Muscle of back (tissue), 11 donors: ENCODE measurements around the gene ABLIM3. TPM values are rescaled to one million over a fixed set of nuclear protein-coding genes. Genes with fewer than 3 reads are reported as not detected.

Experiments
- DNase-seq, 3 donors: peaks; one replicate each; pipeline versions ENCODE4 v3.0.0 to v3.0.0-alpha.2; 2013
- polyA plus RNA-seq, 10 donors: library from polyadenylated mRNA; unstranded; fragments of 120-200 nt; gene quantifications; one replicate each; pipeline ENCODE4 v1.2.1, GENCODE V29; 2013; ENCODE audit not compliant: insufficient read length in 10 of 10

Gene ABLIM3
- polyA plus RNA-seq, 10 donors: 57.2 to 111 (median 84.3) TPM

DNA sequence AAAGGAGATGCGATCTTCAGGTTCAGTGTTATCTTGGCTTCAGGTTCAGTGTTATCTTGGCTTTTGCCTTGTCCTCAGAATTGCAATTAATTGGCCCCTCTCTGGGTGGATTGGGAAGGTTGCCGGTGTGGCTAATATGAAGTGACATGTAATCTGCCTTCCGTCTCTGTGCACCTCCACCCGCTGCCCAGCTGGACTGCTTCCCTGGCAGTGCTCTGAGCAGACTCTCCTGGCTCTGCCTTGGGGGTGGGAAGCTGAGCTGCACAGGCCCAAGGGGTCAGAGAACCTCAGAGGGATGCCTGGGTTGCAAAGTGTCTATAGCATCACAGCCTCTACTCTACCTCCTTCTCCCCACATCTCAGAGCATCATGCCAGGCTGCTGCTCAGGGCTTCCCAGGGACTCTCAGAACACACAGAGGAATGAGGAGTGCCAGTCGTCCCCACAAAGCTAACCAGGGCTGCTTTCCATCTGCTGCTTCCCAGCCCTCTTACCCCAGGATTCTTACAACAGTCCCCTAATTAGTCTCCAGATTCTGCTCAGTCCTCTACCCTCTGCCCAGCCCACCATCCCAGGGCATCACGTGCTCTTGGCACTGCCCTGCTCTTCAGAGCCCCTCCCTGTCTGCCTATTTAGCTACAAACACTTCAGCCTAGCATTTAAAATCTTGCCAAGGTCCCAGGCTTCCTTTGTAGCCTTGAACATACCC is 76.0 kb downstream of the ABLIM3 start:
- no peak for DNase-seq

DNA sequence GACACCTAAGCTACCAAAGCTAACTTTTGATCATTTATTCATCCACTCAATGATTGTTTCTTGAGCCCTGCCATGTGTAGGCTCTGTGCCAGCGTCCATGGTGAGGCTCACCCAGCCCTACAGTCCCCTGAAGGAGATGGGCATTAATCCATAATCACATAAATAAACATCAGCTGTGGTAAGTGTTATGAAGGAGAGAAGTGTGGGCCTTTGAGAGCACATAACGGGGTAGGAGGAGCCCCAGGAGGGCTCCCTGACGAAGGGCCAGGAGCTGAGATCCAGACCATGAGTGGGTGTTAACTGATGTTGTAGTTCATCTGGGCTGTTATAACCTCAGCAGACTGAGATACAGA is 76.5 kb downstream of the ABLIM3 start:
- DNase-seq: no peak

DNA sequence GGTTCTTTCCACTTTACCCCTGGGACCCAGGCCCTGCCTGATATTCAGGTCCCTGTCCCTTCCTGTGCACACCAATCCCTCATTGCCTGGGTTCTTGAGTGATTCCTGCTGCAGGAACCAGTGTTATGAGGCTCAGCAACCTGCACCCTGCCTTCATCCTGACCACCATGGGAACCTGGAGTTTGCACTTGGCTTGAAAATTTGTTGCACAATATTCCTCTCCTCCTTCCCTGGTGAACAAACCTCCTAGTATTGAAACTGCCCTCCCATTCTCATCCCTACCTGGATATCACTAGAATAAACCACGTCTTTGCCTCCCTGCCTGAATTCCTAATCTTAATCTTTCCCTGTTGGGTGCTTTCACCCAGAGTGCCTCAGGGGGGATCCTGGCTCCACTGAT is 78.3 kb downstream of the ABLIM3 start:
- DNase-seq: no peak

DNA sequence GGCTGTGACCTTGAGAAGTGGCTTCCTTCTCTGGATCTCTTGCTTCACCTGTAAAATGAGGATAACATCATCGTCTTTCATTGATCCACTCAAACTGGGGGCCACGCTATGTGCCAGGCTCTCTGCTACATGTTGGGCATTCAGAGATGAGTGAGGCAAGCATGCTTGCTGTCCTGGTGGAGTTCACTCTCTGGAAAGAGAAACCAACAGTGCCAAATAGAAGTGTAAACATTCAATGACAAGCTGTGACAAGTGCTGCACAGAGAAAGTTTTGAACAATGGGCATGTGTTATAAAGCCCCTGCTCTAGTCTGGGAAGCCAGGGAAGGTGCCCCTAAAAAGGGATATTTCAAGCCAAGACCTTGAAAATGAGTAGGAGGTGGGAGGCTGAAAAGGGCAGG is 79.5 kb downstream of the ABLIM3 start:
- no peak for DNase-seq

DNA sequence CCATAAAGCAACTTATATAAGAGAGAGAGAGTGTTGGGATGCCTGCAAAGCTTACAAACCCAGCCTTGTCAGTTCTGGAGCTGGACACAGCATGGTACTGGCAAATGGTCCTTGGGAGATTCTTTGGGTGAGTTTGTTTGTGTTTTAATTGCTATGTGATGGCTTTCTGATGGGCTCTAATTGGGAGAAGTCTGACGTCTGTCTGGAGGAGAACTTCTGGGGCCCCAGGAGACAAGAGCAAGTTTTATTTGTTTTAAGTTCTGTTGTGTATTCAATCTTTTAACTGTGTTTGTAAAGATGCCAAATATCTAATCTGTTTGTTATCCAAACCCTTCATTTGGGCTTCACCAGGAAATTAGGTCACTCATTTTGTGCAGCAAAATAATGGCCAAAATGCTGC is 80.0 kb downstream of the ABLIM3 start:
- no peak for DNase-seq

DNA sequence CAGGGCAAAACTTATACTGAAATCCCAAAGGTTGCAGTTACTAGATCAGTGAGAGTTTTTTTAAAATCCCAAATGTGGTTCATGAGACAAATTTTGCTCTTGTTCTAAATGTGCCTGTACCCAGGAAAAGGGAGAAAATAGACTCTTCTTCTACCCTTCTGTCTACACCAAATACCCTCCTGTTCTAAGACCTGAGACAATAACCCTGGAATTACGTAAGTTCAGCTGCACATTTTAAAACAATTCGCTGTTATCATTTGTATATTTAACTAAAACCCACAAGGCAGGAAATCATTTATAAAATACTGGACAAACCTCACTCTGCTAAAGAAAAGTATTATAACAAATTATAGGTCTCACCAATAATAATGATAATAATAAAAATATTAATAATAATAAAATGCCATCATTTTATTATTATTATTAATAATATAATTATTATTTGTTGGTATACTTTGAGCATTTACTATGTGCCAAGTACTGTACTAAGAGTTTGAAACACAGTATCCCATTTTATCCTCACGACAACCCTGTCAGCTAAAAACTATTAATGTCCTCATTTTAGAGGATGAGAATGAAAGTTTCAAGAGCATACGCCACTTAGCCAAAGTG is 80.5 kb downstream of the ABLIM3 start:
- no peak for DNase-seq

DNA sequence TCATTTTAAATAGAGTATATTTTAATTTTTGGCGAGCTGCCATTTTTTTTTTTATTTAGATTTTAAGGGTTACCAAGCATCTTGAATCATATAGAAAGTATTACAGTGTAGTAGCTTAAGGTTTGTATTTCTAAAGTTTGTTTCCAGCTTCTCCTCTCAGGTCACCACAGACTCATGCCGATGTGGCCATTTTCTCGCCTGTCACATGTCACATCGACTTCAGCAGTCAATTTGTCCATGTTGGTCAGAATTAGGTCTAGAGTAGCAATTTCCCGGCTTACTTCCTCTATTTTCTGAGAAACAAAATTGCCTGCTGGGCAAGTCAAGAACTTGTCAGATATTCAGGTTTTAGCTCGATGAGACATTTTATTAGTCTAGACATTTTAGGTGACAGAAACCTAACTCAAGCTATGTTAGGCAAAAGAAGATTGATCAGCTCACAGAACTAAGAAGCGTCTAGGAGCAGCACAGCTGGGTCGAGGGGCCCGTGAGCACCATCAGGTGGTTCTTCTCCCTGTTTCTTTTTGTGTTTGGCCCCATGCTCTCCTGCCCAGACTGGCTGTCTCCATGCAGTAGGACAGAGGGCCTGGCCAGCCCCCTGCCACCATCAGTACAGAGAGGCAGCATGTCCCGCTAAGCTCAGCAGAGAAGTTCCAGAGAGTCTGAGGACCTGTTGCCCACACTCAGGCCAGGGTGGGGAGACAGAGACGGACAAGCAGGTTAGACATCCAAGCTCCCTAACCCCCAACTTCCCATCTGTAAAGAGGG is 82.0 kb downstream of the ABLIM3 start:
- DNase-seq: no peak

DNA sequence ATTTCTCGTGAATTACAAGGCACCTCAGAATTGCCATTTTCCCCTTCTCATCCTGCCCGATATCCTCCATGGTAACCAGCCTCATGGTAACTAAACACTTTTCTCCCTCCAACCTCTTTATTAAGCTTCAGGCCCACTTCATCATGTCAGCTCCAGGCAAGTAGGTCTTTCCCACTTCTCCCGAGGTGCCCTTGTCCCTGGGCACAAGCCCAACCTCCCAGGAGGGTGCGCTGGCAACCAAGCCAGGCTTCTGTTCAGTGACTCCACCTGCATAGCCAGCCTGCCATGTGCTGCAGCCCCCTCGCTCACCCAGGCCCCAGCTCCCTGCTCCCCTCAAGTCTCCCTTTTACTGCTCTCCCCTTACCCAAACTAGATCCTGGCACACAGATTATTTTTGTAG is 83.0 kb downstream of the ABLIM3 start:
- DNase-seq: no peak

DNA sequence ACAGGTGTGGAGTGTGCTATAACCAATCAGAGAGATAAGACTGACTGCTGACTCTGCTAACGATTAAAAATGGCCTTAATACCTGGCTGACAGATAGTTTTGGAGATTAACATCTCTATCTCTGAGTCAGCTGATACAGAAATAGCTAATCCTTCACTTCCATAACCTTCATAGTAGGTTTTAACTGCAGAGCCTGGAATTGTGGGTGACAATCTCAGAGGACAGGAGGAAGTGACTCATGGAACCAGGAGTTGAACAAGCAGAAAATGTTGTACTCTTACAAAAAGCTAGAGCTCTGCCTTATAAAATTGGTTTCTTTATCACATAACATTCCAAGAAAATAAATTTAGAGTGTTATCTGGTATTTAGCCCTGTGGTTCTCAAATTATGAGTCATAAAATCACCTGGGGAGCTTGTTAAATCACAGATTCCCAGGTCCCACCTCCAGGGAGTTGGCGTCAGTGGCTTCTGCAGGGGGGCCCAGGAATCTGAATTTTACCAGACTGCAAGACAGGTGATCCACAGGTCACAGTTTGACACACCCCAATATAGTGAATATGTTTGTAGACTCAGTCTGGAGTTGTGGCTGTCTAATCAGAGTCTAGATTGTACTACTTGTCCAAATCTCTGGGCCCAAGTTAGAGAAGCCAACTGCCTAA is 86.0 kb downstream of the ABLIM3 start:
- no peak for DNase-seq

DNA sequence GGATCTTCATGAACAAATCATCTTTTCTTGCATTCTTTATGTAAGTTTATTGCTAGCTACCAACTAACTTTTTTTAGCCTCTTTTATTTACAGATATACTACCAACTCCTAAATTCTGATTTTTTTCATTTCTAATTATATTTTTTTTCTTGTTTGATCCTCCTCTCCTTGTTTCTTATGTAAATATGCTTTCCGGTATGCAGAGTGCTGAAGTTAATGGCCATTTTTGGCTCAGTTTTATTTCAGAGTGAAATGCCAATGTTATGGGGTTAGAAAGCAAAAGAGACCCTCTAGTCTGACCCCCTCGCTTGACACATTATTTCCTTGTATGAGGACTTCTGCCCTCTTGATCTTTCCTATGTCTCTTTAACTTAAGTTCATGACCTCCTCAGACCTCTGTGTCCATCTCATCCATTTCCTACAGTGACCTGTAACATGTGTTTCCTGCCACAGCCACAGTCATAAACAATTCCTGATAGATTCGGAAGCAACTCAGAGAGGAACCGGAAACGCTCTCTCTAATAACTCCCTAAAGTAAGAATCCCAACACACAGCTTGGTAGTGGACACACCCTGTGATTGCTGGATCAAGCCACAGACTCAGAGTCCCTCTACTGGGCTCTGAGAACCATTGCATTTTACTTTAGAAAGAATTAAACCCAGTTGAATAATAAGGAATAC is 87.5 kb downstream of the ABLIM3 start:
- peak in 2 of 3 donors; percentile 71 to 74 for DNase-seq

DNA sequence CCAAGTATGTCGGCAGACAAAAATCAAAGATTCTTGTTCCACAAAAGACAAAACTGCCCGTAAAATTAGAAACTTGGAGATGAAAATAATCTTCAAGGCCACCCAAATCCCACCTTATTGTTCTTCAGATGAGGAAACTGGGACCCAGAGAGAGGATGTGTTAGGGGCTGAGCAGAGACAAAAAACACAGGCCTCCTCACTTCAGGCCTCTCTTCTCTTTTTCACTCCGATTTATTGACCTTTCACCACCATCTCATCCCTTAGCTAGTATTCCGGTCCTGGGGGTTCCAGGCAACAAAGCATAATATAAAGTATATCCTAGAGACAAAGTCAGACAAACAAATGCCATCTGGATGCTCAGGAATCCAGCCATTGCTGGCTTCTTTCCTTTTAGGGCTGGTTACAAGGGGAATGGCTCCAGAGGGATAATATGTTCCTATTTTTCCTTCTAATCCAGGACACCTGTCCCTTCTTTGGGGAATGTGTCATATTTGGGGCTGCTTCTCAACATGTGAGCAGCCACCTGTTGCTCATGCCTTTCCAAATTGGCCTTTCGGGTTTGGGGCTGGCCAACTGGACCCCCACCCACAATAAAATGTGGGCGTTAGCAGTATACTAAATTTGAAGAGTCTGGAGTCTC is 88.1 kb downstream of the ABLIM3 start:
- DNase-seq: peak in 1 of 3 donors; percentile 45

DNA sequence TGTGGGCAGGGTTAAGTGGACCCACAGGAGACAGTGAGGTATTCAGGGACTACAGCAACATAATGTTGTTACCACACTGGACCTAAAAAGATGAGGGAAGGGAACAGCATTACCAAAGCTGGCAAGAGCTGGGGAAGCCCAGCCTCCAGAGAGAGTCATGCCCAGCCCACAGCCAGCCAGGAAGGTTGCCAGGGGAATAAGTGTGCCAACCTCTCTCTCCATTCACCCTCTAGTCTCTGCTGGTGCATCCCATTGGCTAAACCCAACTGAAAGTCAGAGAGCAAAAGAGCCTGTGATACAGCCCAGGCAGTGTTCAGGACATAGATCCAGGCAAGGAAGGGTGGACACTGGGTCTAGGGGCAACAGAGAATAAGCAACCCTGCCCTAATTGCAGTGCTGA is 94.5 kb downstream of the ABLIM3 start:
- no peak for DNase-seq

DNA sequence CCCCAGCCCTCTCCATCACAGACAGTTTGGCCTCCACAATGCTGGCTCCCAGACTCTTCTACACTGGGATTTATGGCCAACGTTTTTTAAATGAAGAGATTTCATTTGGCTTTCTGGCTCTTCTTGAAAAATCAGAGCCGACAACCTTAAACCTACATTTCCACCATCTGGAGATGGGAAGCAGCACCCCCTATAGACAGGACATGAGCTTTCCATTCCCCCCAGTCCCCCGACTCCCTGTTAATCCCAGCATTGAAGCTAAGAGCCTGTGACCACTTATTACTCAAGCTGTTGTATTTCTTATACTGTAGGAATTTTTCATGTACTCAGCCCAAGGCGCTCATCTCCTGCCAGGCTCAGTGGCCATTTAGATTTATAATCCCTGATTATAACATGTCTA is 96.4 kb downstream of the ABLIM3 start:
- no peak for DNase-seq

DNA sequence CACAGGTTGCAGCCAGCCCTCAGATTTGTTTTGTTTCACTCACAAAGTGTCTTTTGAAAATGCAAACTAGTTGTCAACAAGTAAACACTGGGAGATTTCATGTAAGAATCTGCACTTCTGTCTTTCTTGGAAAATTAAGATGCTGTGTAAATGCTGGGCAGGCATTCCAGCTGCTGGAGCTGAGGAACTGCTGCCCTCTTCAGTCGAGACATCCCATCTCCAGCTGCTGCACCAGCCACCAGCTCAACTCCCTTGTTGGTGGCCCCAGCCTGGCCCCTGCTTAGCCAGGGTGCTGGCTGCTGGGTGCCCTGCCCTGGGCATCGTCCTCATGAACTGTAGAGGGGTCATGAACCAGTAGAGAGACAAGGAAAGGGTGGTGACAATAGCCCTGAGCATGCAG is 97.2 kb downstream of the ABLIM3 start:
- DNase-seq: no peak

DNA sequence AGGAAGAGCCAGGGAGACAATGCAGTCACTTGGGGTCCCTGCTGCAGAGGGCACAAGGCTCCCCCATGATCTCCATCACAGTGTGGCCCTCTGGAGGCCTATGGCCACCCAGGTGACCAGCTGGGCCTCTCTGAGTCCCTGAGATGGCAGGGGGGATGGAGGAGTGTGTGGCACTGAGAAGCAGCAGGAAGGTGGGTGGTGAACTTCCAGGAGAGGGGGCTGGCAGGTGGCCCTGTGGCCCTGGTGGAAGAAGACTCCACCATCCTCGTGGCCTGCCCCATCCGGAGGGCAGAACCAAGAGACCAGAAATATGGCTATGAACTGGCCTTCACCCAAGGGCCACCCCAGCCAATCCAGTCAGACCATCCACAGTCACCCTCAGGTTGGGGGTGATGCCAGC is 98.6 kb downstream of the ABLIM3 start:
- DNase-seq: no peak

DNA sequence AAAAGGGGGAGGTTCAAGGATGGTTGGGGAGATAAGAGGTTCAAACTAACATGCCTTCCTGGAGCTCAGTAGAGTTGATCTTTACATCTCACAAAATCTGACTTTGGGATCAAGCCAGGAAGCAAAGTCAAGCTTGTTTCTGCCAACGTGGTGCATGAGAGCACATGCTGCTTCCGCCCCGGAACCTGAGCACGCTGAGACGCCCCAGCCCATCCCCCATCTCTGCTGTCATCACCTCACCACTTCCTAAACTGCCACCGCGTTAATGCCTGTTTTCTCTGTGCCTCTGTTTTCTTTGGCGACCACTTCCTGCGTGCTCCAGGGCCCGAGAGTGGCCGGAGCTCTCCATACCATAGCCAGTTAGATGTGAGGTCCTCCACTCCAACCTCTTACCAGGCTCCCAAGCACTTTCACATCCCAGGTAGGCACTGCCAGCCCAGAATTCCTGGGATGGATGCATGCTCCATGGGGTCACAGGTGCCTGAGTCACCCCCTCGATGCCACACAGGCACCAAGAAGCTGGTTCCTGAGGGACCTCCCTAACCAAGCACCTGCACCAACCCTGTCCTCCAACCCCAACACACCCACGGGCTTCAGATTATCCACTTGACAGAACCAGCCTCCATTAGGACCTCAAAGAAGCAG is 99.2 kb downstream of the ABLIM3 start:
- DNase-seq: peak in 1 of 3 donors; percentile 21

DNA sequence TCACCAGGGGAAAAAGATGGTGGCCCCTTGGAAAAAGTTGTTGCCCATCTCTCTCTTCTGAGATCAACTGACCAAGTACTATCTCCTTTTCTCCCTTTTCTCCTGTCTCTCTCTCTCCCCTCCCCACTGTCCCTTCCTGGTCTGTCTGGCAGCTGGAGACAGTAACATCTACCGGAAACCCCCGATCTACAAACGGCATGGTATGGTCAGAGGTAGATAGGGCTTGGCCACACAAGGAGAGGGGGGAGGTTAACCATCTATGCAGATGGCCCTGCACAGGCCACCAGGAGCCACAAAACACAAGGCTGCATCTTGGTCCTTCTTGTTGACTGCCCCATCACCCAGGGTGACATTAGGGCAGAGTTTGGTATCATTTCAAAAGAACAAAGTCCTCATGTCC is 101.0 kb downstream of the ABLIM3 start:
- no peak for DNase-seq

DNA sequence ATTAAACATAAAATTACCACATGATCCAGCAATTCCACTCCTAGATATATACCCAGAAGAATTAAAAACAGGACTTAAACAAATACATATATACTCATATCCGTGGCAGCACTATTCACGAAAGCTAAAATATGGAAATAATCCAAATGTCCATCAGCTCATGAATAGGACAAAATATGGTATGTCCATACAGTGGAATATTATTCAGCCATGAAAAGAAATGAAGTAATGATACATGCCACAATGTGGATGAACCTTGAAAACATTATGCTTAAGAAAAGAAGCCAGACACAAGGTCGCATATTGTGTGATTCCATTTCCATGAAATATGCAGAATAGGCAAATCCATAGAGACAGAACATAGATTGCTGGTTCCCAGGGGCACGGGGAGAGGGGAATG is 105.6 kb downstream of the ABLIM3 start:
- DNase-seq: no peak

DNA sequence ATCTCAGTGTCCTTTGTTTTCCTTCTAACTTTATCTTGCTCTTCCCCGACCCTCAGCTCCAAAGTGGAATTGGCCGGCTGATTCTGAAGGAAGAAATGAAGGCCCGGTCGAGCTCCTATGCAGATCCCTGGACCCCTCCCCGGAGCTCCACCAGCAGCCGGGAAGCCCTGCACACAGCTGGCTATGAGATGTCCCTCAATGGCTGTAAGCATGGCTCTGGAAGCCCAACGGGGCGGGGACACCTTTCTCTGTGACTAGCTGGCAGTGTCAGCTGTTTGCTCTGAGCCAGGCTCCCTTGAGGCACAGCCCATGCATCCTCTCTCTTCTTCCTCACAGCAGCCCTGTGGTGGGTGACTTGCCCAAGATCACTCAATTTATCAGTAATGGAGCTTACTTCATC is 106.4 kb downstream of the ABLIM3 start:
- DNase-seq: no peak

DNA sequence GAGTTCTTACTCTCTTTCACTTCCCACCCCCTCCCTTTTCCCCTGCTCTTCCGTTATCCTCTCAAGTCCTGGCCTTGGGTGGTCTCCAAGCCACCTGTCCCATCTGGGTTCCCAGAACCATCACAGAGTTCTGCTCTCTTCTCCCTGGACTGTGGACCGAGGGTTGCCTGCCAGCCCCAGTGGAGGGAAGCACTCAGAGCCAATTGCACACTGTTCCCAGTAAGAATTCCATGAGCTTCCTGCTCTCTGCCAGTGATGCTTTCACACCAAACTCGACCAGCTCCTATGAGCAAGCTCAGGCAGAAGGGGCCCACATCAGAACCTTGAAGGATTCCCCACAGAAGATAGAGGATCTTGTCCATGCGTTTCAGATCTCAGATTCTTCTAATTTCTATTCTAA is 110.3 kb downstream of the ABLIM3 start:
- DNase-seq: no peak

DNA sequence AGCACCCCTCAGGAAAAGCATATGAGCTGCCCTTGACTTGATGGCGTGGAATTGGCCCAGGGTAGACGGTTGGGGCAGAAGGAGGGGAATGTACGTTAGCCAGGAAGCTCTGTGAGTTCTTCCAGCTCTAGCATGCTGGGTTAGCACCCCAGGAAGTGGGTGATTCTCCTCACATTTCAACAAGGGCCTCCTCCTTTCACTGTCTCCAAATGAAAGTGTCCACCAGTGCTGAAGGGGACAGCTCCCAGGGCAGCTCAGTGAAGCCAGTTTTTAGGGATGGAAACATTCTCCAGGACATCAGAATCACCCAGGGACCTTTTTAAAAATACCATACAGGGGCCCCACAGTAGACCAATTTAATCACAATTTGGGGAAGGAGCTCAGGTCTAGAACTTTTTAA is 113.2 kb downstream of the ABLIM3 start:
- peak in 2 of 3 donors; percentile 29 to 57 for DNase-seq
